ENCODE measurements around the gene DLGAP5. TPM values are rescaled to one million over a fixed set of nuclear protein-coding genes. Genes with fewer than 3 reads are reported as not detected.

DLGAP5 gene, protein sequence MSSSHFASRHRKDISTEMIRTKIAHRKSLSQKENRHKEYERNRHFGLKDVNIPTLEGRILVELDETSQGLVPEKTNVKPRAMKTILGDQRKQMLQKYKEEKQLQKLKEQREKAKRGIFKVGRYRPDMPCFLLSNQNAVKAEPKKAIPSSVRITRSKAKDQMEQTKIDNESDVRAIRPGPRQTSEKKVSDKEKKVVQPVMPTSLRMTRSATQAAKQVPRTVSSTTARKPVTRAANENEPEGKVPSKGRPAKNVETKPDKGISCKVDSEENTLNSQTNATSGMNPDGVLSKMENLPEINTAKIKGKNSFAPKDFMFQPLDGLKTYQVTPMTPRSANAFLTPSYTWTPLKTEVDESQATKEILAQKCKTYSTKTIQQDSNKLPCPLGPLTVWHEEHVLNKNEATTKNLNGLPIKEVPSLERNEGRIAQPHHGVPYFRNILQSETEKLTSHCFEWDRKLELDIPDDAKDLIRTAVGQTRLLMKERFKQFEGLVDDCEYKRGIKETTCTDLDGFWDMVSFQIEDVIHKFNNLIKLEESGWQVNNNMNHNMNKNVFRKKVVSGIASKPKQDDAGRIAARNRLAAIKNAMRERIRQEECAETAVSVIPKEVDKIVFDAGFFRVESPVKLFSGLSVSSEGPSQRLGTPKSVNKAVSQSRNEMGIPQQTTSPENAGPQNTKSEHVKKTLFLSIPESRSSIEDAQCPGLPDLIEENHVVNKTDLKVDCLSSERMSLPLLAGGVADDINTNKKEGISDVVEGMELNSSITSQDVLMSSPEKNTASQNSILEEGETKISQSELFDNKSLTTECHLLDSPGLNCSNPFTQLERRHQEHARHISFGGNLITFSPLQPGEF
- 0.43 and 2.7 TPM in 2 replicates for total RNA-seq

DNA sequence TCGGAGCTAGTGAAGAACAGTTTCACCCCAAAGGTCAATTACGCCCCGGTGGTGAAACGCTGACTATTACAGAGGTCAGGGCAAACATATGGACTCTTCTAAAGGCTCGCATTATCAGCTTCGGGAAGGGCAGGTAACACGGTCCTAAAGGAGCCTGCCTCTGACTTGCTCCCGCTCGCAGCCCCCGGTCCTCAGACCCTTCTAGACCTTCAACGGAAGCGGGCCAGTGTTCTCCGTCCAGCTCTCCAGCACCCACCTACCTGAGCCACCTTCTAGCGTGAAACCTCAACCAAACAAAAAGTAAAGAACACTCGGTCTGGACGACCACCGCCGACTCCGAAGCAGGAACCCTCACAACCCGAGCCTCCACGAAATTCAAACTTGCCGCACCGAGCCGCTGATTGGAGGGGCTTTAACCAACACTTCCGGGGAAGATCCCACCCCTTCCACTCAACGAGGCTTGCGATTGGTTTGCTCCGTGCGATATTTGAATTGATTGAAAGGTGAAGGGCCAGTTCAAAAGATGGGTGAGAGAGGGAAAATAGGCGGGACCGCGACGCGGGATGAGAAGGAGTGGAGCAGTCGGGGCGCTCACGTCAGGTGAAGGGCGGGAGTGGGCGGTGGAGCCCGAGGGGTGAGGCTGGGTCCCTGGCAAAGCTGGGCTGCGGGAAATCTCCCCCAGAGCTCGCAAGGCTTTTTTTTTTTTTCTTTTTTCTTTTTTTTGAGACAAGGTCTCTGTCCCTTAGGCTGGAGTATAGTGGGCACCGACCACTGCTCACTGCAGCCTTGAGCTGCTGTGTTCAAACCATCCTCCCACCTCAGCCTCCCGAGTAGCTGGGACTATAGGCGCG is at the start of gene DLGAP5:
DLGAP5 (minus strand) TSS at position 383 of the 851 bp plus-strand sequence. CDS start 2,406 bp downstream, outside the sequence.

DNA sequence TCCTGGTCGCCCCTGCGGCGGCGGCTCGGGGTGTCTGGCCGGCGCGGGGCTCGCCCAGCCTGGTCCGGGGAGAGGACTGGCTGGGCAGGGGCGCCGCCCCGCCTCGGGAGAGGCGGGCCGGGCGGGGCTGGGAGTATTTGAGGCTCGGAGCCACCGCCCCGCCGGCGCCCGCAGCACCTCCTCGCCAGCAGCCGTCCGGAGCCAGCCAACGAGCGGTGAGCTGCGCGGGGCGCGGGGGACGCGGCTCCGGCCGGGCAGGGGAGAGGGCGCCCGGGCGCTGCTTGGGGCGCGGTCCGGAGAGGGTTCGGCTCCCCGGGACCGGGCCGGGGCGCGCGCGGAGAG is 62.3 kb downstream of the DLGAP5 start, which contains the start of gene LGALS3:
LGALS3 (plus strand) TSS at position 167 of the 342 bp plus-strand sequence. CDS start 8,122 bp downstream, outside the sequence.

Other genes with a start within 250 kb of the DLGAP5 start
- gene WDHD1, start 164.5 kb downstream of the DLGAP5 start, total RNA-seq: 7.7 and 10.4 TPM in 2 replicates
- 10.1 and 10.9 TPM in 2 replicates for gene SOCS4, start 164.3 kb downstream of the DLGAP5 start, total RNA-seq
- 13.7 and 15.6 TPM in 2 replicates for gene MAPK1IP1L, start 139.9 kb downstream of the DLGAP5 start, total RNA-seq
- 177 and 214 TPM in 2 replicates for gene LGALS3, start 62.3 kb downstream of the DLGAP5 start, total RNA-seq
- gene FBXO34, start 79.8 kb upstream of the DLGAP5 start, total RNA-seq: 19.8 and 27.0 TPM in 2 replicates
- 13.0 and 14.9 TPM in 2 replicates for gene ATG14, start 220.2 kb upstream of the DLGAP5 start, total RNA-seq
- not detected in 2 replicates for gene TBPL2, start 249.0 kb upstream of the DLGAP5 start, total RNA-seq